Measurements from ENCODE around the gene PODXL.

Gene PODXL

DNA sequence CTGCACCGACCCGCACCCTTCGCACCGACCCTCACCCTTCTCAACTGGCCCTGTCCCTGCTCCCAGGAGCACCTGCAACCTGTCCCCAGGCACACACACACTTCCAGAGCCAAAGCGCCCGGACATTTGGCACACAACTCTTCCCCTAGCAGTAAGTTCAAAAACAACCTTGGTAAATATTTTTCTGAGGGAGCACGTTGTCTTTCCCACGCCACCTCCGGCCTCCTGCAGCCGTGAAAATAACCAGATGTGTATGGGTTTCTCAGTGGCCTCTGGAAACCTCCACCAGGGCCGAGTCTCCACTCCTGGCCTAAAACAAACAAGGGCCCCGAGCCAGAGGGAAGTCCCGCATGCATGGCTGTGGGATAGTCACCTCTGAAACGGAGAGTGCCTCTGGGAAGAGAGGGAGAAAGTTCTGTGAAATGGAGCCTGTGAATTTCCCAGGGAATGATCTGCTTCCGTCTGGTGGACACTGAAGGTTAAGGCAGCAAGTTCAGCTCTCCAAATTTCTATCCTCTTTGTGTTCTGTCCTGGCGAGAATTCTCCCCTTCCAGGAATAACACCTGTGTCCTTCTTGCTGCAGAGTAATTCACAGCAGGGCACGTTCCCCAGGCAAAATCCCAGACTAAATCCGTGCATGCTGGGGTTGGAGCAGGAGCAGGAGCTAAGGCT lies 15.8 kb downstream of the PODXL start:
- H3K4me1 ChIP-seq (ENCODE audit: control insufficient read depth, insufficient read depth, low read length, poor library complexity, severe bottlenecking) = no peaks in the 10 kb centered on the region
- no peaks in the 10 kb centered on the region for H3K27me3 ChIP-seq (replicated peaks; ENCODE audit: control insufficient read depth, insufficient read depth, low read length, poor library complexity, severe bottlenecking)
- no peaks in the 10 kb centered on the region for H3K9me3 ChIP-seq (ENCODE audit: control insufficient read depth, low read length)
- no peak overlapping the region for H3K27ac ChIP-seq (ENCODE audit: insufficient read depth, low read length, poor library complexity, severe bottlenecking)
- H3K4me3 ChIP-seq (ENCODE audit: insufficient read depth, low read depth, low read length, poor library complexity, severe bottlenecking) = no peak overlapping the region
- no peaks in the 10 kb centered on the region for H3K36me3 ChIP-seq (ENCODE audit: control insufficient read depth, insufficient read depth, low read length)
- DNase-seq = no peak

DNA sequence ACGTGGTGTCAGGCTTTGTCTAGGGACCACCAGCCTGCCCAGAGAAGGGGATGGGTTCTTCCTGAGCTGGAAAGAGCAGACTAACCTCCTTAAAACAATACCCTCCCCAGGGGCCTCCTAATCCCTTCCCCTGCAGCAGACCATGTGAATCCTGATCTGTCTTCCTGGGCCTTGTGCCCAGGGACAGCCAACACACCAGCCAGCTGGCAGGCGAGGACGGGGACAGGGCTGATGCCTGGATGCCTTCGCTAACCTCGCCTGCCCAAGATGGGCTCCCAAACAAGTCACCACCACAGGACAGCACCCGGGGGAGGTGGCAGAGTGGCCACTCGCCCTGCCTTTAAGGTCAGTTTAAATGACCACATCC lies 17.6 kb downstream of the PODXL start:
- DNase-seq = no peak
- Histone ChIP-seq H3K36me3 (ENCODE audit: control insufficient read depth, insufficient read depth, low read length) (no peaks in the 10 kb centered on the region), H3K27ac (ENCODE audit: insufficient read depth, low read length, poor library complexity, severe bottlenecking) (no peak overlapping the region), H3K4me1 (ENCODE audit: control insufficient read depth, insufficient read depth, low read length, poor library complexity, severe bottlenecking) (no peaks in the 10 kb centered on the region), H3K9me3 (ENCODE audit: control insufficient read depth, low read length) (no peaks in the 10 kb centered on the region), H3K27me3 (replicated peaks; ENCODE audit: control insufficient read depth, insufficient read depth, low read length, poor library complexity, severe bottlenecking) (no peaks in the 10 kb centered on the region), H3K4me3 (ENCODE audit: insufficient read depth, low read depth, low read length, poor library complexity, severe bottlenecking) (no peak overlapping the region)

DNA sequence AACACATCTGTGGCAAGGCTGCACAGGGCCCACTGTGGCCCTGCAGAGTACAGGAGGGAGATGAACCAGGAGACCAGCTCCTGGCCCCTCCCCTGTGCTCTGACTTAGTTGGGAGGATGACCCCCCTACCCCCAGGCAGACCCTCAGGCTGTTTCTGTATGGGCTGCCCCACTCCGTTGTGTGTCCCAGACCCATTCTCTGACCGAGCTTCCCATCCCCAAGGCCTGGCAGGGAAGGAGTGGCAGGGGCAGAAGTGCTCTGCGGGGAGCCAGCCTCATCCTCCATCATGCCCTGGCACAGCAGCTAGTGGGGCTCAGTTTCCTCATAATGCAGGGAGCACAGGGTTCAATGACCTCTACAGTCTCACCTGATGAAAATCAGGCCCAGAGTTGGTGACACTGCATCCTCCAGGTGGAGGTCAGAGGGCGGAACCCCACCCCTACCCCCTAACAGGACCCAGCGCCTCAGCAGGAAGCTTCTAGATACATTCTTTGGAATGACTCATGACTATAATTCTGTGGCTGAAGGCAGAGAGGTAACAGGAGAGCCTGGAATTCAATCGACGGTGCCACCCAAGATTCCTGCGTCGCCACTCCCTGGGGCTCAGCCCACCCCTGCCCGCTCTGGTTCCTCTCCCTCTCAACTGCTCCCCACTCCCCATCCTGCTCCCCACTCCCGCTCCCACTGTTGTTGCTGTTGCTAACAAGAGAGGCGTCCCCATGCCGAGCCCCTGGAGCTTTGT lies 18.2 kb downstream of the PODXL start:
- Histone ChIP-seq H3K4me3 (ENCODE audit: insufficient read depth, low read depth, low read length, poor library complexity, severe bottlenecking) (no peak overlapping the region), H3K27me3 (replicated peaks; ENCODE audit: control insufficient read depth, insufficient read depth, low read length, poor library complexity, severe bottlenecking) (no peaks in the 10 kb centered on the region), H3K36me3 (ENCODE audit: control insufficient read depth, insufficient read depth, low read length) (no peaks in the 10 kb centered on the region), H3K9me3 (ENCODE audit: control insufficient read depth, low read length) (no peaks in the 10 kb centered on the region), H3K27ac (ENCODE audit: insufficient read depth, low read length, poor library complexity, severe bottlenecking) (no peak overlapping the region), H3K4me1 (ENCODE audit: control insufficient read depth, insufficient read depth, low read length, poor library complexity, severe bottlenecking) (no peaks in the 10 kb centered on the region)
- DNase-seq = no peak

- Histone ChIP-seq H3K27me3 (replicated peaks; ENCODE audit: control insufficient read depth, insufficient read depth, low read length, poor library complexity, severe bottlenecking) (no peaks in the 10 kb centered on the region), H3K27ac (ENCODE audit: insufficient read depth, low read length, poor library complexity, severe bottlenecking) (no peak overlapping the region), H3K4me1 (ENCODE audit: control insufficient read depth, insufficient read depth, low read length, poor library complexity, severe bottlenecking) (no peaks in the 10 kb centered on the region), H3K36me3 (ENCODE audit: control insufficient read depth, insufficient read depth, low read length) (no peaks in the 10 kb centered on the region), H3K9me3 (ENCODE audit: control insufficient read depth, low read length) (no peaks in the 10 kb centered on the region), H3K4me3 (ENCODE audit: insufficient read depth, low read depth, low read length, poor library complexity, severe bottlenecking) (no peak overlapping the region)
- no peak for DNase-seq
Observed at GRCh38 chr7:131537571-131537978, 18.9 kb downstream of the PODXL start.

GRCh38 chr7:131536361-131536849 lies 20.0 kb downstream of the PODXL start:
- Histone ChIP-seq H3K4me1 (ENCODE audit: control insufficient read depth, insufficient read depth, low read length, poor library complexity, severe bottlenecking) (no peaks in the 10 kb centered on the region), H3K36me3 (ENCODE audit: control insufficient read depth, insufficient read depth, low read length) (no peaks in the 10 kb centered on the region), H3K4me3 (ENCODE audit: insufficient read depth, low read depth, low read length, poor library complexity, severe bottlenecking) (no peak overlapping the region), H3K9me3 (ENCODE audit: control insufficient read depth, low read length) (no peaks in the 10 kb centered on the region), H3K27me3 (replicated peaks; ENCODE audit: control insufficient read depth, insufficient read depth, low read length, poor library complexity, severe bottlenecking) (no peaks in the 10 kb centered on the region), H3K27ac (ENCODE audit: insufficient read depth, low read length, poor library complexity, severe bottlenecking) (no peak overlapping the region)
- DNase-seq = no peak

DNA sequence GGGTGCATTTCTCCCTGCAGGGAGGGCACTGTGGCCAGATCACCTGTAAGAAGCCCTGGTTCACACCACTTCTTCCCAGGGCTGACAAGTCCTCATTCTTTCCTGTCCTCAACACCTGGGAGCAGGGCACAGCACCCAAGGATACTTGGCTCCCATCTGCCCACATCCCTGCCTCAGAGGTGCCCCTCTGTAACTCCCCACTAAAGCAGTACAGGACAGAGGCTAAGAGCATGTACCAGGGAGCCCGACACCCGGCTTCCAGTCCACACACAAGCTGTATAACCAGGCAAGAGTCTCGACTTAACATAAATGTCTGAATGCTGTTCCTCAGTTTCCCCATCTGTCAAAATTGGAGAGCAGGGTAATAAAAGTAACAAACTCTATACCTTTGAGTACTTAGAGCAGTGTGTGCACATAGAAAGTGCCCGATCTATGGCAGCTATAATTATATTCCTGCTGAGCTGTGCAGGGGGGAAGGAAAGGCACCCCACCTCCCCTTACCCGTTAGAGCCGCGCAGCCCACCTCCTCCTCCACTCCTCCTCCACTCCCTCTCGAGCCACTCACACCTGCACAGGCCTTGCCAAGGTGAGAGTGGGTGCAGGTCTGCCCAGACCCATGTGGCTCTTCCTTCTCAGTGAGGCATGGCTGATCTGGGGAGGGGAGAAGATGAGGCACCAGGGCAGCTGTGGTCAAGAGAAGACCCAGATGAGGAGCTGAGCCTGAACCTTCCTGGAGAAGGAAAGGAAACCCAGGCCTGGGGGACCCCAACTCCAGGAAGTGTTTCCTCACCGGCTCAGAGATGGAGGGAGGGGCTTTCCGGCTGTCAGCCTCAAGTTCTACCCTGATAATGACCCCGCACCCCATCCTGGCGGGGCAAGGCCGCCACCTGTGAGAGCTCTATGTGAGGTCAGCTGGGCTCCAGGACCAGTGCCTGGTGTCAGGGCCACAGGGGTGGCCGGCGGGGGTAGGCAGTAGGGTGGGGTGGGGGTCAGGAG lies 22.6 kb downstream of the PODXL start:
- DNase-seq = no peak
- Histone ChIP-seq H3K4me1 (ENCODE audit: control insufficient read depth, insufficient read depth, low read length, poor library complexity, severe bottlenecking) (no peaks in the 10 kb centered on the region), H3K9me3 (ENCODE audit: control insufficient read depth, low read length) (no peaks in the 10 kb centered on the region), H3K4me3 (ENCODE audit: insufficient read depth, low read depth, low read length, poor library complexity, severe bottlenecking) (no peak overlapping the region), H3K27me3 (replicated peaks; ENCODE audit: control insufficient read depth, insufficient read depth, low read length, poor library complexity, severe bottlenecking) (no peaks in the 10 kb centered on the region), H3K36me3 (ENCODE audit: control insufficient read depth, insufficient read depth, low read length) (no peaks in the 10 kb centered on the region), H3K27ac (ENCODE audit: insufficient read depth, low read length, poor library complexity, severe bottlenecking) (no peak overlapping the region)

GRCh38 chr7:131533151-131533559 lies 23.3 kb downstream of the PODXL start:
- Histone ChIP-seq H3K4me3 (ENCODE audit: insufficient read depth, low read depth, low read length, poor library complexity, severe bottlenecking) (no peak overlapping the region), H3K27me3 (replicated peaks; ENCODE audit: control insufficient read depth, insufficient read depth, low read length, poor library complexity, severe bottlenecking) (no peaks in the 10 kb centered on the region), H3K9me3 (ENCODE audit: control insufficient read depth, low read length) (no peaks in the 10 kb centered on the region), H3K36me3 (ENCODE audit: control insufficient read depth, insufficient read depth, low read length) (no peaks in the 10 kb centered on the region), H3K4me1 (ENCODE audit: control insufficient read depth, insufficient read depth, low read length, poor library complexity, severe bottlenecking) (no peaks in the 10 kb centered on the region), H3K27ac (ENCODE audit: insufficient read depth, low read length, poor library complexity, severe bottlenecking) (no peak overlapping the region)
- DNase-seq = no peak

GRCh38 chr7:131532570-131533091 lies 23.8 kb downstream of the PODXL start:
- no peaks in the 10 kb centered on the region for H3K27me3 ChIP-seq (replicated peaks; ENCODE audit: control insufficient read depth, insufficient read depth, low read length, poor library complexity, severe bottlenecking)
- no peak for DNase-seq
- H3K36me3 ChIP-seq (ENCODE audit: control insufficient read depth, insufficient read depth, low read length) = no peaks in the 10 kb centered on the region
- no peak overlapping the region for H3K4me3 ChIP-seq (ENCODE audit: insufficient read depth, low read depth, low read length, poor library complexity, severe bottlenecking)
- H3K27ac ChIP-seq (ENCODE audit: insufficient read depth, low read length, poor library complexity, severe bottlenecking) = no peak overlapping the region
- H3K9me3 ChIP-seq (ENCODE audit: control insufficient read depth, low read length) = no peaks in the 10 kb centered on the region
- H3K4me1 ChIP-seq (ENCODE audit: control insufficient read depth, insufficient read depth, low read length, poor library complexity, severe bottlenecking) = no peaks in the 10 kb centered on the region

GRCh38 chr7:131530137-131530536 lies 26.3 kb downstream of the PODXL start:
- H3K4me1 ChIP-seq (ENCODE audit: control insufficient read depth, insufficient read depth, low read length, poor library complexity, severe bottlenecking) = no peaks in the 10 kb centered on the region
- no peaks in the 10 kb centered on the region for H3K36me3 ChIP-seq (ENCODE audit: control insufficient read depth, insufficient read depth, low read length)
- H3K27me3 ChIP-seq (replicated peaks; ENCODE audit: control insufficient read depth, insufficient read depth, low read length, poor library complexity, severe bottlenecking) = no peaks in the 10 kb centered on the region
- DNase-seq = no peak
- no peak overlapping the region for H3K4me3 ChIP-seq (ENCODE audit: insufficient read depth, low read depth, low read length, poor library complexity, severe bottlenecking)
- no peaks in the 10 kb centered on the region for H3K9me3 ChIP-seq (ENCODE audit: control insufficient read depth, low read length)
- H3K27ac ChIP-seq (ENCODE audit: insufficient read depth, low read length, poor library complexity, severe bottlenecking) = no peak overlapping the region

All from effector memory CD4-positive, alpha-beta T cell (primary cell).